ENCODE measurements around the gene HTR3B.

- TF ChIP-seq, protein P1, sequence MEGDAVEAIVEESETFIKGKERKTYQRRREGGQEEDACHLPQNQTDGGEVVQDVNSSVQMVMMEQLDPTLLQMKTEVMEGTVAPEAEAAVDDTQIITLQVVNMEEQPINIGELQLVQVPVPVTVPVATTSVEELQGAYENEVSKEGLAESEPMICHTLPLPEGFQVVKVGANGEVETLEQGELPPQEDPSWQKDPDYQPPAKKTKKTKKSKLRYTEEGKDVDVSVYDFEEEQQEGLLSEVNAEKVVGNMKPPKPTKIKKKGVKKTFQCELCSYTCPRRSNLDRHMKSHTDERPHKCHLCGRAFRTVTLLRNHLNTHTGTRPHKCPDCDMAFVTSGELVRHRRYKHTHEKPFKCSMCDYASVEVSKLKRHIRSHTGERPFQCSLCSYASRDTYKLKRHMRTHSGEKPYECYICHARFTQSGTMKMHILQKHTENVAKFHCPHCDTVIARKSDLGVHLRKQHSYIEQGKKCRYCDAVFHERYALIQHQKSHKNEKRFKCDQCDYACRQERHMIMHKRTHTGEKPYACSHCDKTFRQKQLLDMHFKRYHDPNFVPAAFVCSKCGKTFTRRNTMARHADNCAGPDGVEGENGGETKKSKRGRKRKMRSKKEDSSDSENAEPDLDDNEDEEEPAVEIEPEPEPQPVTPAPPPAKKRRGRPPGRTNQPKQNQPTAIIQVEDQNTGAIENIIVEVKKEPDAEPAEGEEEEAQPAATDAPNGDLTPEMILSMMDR (conservative IDR thresholded peaks at IDR 0.05 in 1 of 2, IDR thresholded peaks at IDR 0.05 in 1 of 2; ENCODE audit: extremely low read depth in 1 of 2, insufficient read depth in 1 of 2, low read depth in 1 of 2, low read length in 2 of 2): no peak
- TF ChIP-seq EZH2 (IDR thresholded peaks at IDR 0.05; ENCODE audit: borderline replicate concordance, low read length): no peak
Observed at GRCh38 chr11:113986351-113987140, 82.0 kb downstream of the HTR3B start.

Measured in mammary epithelial cell (primary cell).